A549 (cell line): ENCODE results near the gene TMEM260. TPM values are rescaled to one million over a fixed set of nuclear protein-coding genes. Genes with fewer than 3 reads are reported as not detected.

ENCODE experiments used
- ATAC-seq, 2 experiments: fragments of 200-7000 bp in 1 of 2; fragments of >200 bp in 1 of 2; cut with Nextera tagmentation in 1 of 2; cut with Tn5 transposase in 1 of 2; 3 replicates each; pipeline versions ENCODE4 v1.8.0 to v1.9.1; 2018 to 2020; ENCODE audit warnings: mild to moderate bottlenecking in 1 of 2, moderate library complexity in 1 of 2
- CTCF ChIA-PET: fragments of 300-600 bp; sonication (Branson Sonifier 250); formaldehyde crosslinking; extraction: SDS; loops from one replicate; lab custom pipeline; 2021; ENCODE audit warnings: antibody characterized with exemption, inconsistent platforms; lab: Yijun Ruan, JAX
- POLR2A ChIA-PET: fragments of 350-600 bp; formaldehyde crosslinking; extraction: SDS; loops from one replicate; lab custom pipeline; 2021; ENCODE audit warnings: antibody characterized with exemption, inconsistent platforms; lab: Yijun Ruan, JAX
- DNase-seq, 2 experiments: peaks; one replicate each; pipeline versions ENCODE4 v3.0.0 to v3.0.0-alpha.2; 2011 to 2016; ENCODE audit warnings: low read depth in 1 of 2, low spot score in 1 of 2
- FAIRE-seq: peaks from 2 replicates; lab custom pipeline; 2011; peaks lifted over from hg19 to GRCh38; lab: Jason Lieb, UNC
- H3K27ac ChIP-seq, 2 experiments: fragments of >200 bp; sonication (Bioruptor Twin); formaldehyde crosslinking; 3 replicates each; pipeline ENCODE4 v1.5.1; 2016 to 2017
- H3K4me1 ChIP-seq: fragments of >200 bp; sonication (Bioruptor Twin); formaldehyde crosslinking; 3 replicates; pipeline ENCODE4 v1.6.1; 2016
- H3K4me2 ChIP-seq: fragments of >200 bp; sonication (Bioruptor Twin); formaldehyde crosslinking; 3 replicates; pipeline ENCODE4 v1.6.1; 2016
- H3K4me3 ChIP-seq: fragments of >200 bp; sonication (Bioruptor Twin); formaldehyde crosslinking; 3 replicates; pipeline ENCODE4 v1.5.1; 2016
- H3K9me3 ChIP-seq: fragments of >200 bp; sonication (Bioruptor Twin); formaldehyde crosslinking; 3 replicates; pipeline ENCODE4 v1.6.1; 2016
- ATOH8 ChIP-seq: fragments of 250-450 bp; sonication (Bioruptor Pico); IDR thresholded peaks from 2 replicates; pipeline ENCODE4 v1.5.0; 2020; ENCODE audit warnings: low read depth, mild to moderate bottlenecking, moderate library complexity
- CBX2 ChIP-seq: fragments of 200-600 bp; sonication (generic); IDR thresholded peaks from 2 replicates; pipeline ENCODE4 v1.6.1; 2016; ENCODE audit warnings: low read depth, mild to moderate bottlenecking, borderline replicate concordance
- CHD4 ChIP-seq: fragments of 200-600 bp; sonication (generic); IDR thresholded peaks from 2 replicates; pipeline ENCODE4 v1.6.1; 2016; ENCODE audit warnings: antibody characterized with exemption, mild to moderate bottlenecking, borderline replicate concordance
- EP300 ChIP-seq, 2 experiments: fragments of >200 bp; sonication (Bioruptor Twin); formaldehyde crosslinking; IDR thresholded peaks; 2 replicates in 1 of 2; 3 replicates in 1 of 2; pipeline ENCODE4 v1.6.1; 2016 to 2017
- GATA3 ChIP-seq: IDR thresholded peaks from 2 replicates; pipeline ENCODE4 v1.6.1; 2012; ENCODE audit warnings: borderline replicate concordance
- HOXB13 ChIP-seq: fragments of 250-450 bp; sonication (Bioruptor Pico); IDR thresholded peaks from 2 replicates; pipeline ENCODE4 v1.5.0; 2020; ENCODE audit warnings: low read depth, mild to moderate bottlenecking, moderate library complexity
- JUNB ChIP-seq: fragments of >200 bp; sonication (Bioruptor Twin); formaldehyde crosslinking; IDR thresholded peaks from 2 replicates; pipeline ENCODE4 v1.6.1; 2016
- KDM5A ChIP-seq: fragments of 200-600 bp; sonication (generic); IDR thresholded peaks from 2 replicates; pipeline ENCODE4 v1.6.1; 2016; ENCODE audit warnings: antibody characterized with exemption, mild to moderate bottlenecking
- MAFK ChIP-seq: fragments of 450-650 bp; IDR thresholded peaks from 2 replicates; pipeline ENCODE4 v1.6.1; 2014; ENCODE audit not compliant: partially characterized antibody
- MAX ChIP-seq: IDR thresholded peaks from 2 replicates; pipeline ENCODE4 v1.6.1; 2012
- NFE2L2 ChIP-seq: fragments of 150-350 bp; conservative IDR thresholded peaks from 2 replicates; pipeline ENCODE4 v1.6.1; 2014; ENCODE audit warnings: low read length
- NPAS2 ChIP-seq: fragments of 250-450 bp; sonication (Bioruptor Pico); IDR thresholded peaks from 2 replicates; pipeline ENCODE4 v1.8.0; 2022; ENCODE audit warnings: mild to moderate bottlenecking, moderate library complexity, borderline replicate concordance
- NR3C1 ChIP-seq: fragments of >200 bp; sonication (Bioruptor Twin); formaldehyde crosslinking; IDR thresholded peaks from 3 replicates; pipeline ENCODE4 v1.6.1; 2017
- POLR2A ChIP-seq: IDR thresholded peaks from 2 replicates; pipeline ENCODE4 v1.6.1; 2012; ENCODE audit warnings: mild to moderate bottlenecking, low read length
- RCOR1 ChIP-seq: fragments of 150-350 bp; IDR thresholded peaks from 2 replicates; pipeline ENCODE4 v1.6.1; 2014; ENCODE audit warnings: antibody characterized with exemption, low read length, low read depth
- RFX5 ChIP-seq: fragments of 450-650 bp; IDR thresholded peaks from 2 replicates; pipeline ENCODE4 v1.7.1; 2014; ENCODE audit warnings: antibody characterized with exemption, mild to moderate bottlenecking, moderate library complexity
- SMC3 ChIP-seq: fragments of >200 bp; sonication (Bioruptor Twin); formaldehyde crosslinking; IDR thresholded peaks from 3 replicates; pipeline ENCODE4 v1.6.1; 2018; ENCODE audit warnings: inconsistent platforms
- TFCP2L1 ChIP-seq: fragments of 250-450 bp; sonication (Bioruptor Pico); IDR thresholded peaks from 2 replicates; pipeline ENCODE4 v1.5.0; 2021; ENCODE audit warnings: mild to moderate bottlenecking
- WGBS: methylation state at CpG from one replicate; pipeline ENCODE4 v1.1.6; 2017; ENCODE audit errors: missing lambda C conversion rate; 5-methylcytosine and 5-hydroxymethylcytosine counted together
- polyA plus RNA-seq, 4 experiments: library from polyadenylated mRNA; depleted of rRNA in 3 of 4; stranded (reverse); fragments of >200 nt; fragmentation: RNase III in 1 of 4; extraction: RNeasy Plus Mini Kit Qiagen cat#74134 plus additional on column Dnase treatment in 1 of 4; gene quantifications; 2 replicates in 3 of 4; 3 replicates in 1 of 4; pipeline ENCODE4 v1.2.3, GENCODE V29; 2011 to 2017
- TF ChIP-seq, protein P1 (sequence below): IDR thresholded peaks from 2 replicates; pipeline ENCODE4 v1.6.1; 2012; ENCODE audit warnings: low read depth, borderline replicate concordance
- TF ChIP-seq, protein P2 (sequence below): fragments of 200-600 bp; sonication (generic); IDR thresholded peaks from 2 replicates; pipeline ENCODE4 v1.6.1; 2016; ENCODE audit warnings: antibody characterized with exemption, mild to moderate bottlenecking, moderate library complexity
- TF ChIP-seq, protein P3 (sequence below): fragments of 150-350 bp; IDR thresholded peaks from 2 replicates; pipeline ENCODE4 v1.6.1; 2014; ENCODE audit warnings: low read depth, mild to moderate bottlenecking, low read length

Gene TMEM260
- polyA plus RNA-seq, 2 of the 4 experiments (the other 2 are of a cell fraction), result 6.1 to 17.6 TPM

GRCh38 chr14:56549721-56550120 is 29.9 kb upstream of the TMEM260 start:
- TF ChIP-seq, protein P1, sequence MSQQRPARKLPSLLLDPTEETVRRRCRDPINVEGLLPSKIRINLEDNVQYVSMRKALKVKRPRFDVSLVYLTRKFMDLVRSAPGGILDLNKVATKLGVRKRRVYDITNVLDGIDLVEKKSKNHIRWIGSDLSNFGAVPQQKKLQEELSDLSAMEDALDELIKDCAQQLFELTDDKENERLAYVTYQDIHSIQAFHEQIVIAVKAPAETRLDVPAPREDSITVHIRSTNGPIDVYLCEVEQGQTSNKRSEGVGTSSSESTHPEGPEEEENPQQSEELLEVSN, result no peak
- TF ChIP-seq JUNB (no peak), NR3C1 (no peak), CBX2 (no peak)
- TF ChIP-seq, all 56 proteins: peak for 0
- ChIA-PET CTCF (interaction anchor here (1.0 to 1.3 kb wide), 2 partner anchors 59 to 62 kb away, joined by 3 read pairs; no protein-coding TSS in a partner anchor), POLR2A (no interaction called here)
- ATAC-seq, result no peak
- no peak for FAIRE-seq
- 6% methylated on average over 2 of the region's 2 CpGs for WGBS
- Histone ChIP-seq H3K4me2 (no peak overlapping the region), H3K9me3 (no peaks in the 10 kb centered on the region), H3K4me1 (no peaks in the 10 kb centered on the region), H3K4me3 (no peak overlapping the region), H3K27ac (no peak overlapping the region)
- DNase-seq, result no peak

- Histone ChIP-seq H3K4me3 (no peak overlapping the region), H3K4me1 (0 out of 3 replicates have a peak, but pooled peaks cover 2% of the 10 kb centered on the region), H3K4me2 (no peak overlapping the region), H3K9me3 (no peaks in the 10 kb centered on the region), H3K27ac (no peak overlapping the region)
- FAIRE-seq (no peak), DNase-seq (no peak), ATAC-seq (no peak)
- POLR2A ChIA-PET, result no interaction called here
- 6% methylated on average over 4 of the region's 4 CpGs for WGBS
- CTCF ChIA-PET, result interaction anchor here (1.1 to 1.6 kb wide), 2 partner anchors 9 to 48 kb away, joined by 3 to 4 read pairs; no protein-coding TSS in a partner anchor
- no peak for TF ChIP-seq RFX5
- no peak for TF ChIP-seq SMC3
- TF ChIP-seq CHD4, result no peak
- TF ChIP-seq RCOR1, result no peak
- TF ChIP-seq MAFK, result no peak
- TF ChIP-seq GATA3, result no peak
- TF ChIP-seq, protein P2, sequence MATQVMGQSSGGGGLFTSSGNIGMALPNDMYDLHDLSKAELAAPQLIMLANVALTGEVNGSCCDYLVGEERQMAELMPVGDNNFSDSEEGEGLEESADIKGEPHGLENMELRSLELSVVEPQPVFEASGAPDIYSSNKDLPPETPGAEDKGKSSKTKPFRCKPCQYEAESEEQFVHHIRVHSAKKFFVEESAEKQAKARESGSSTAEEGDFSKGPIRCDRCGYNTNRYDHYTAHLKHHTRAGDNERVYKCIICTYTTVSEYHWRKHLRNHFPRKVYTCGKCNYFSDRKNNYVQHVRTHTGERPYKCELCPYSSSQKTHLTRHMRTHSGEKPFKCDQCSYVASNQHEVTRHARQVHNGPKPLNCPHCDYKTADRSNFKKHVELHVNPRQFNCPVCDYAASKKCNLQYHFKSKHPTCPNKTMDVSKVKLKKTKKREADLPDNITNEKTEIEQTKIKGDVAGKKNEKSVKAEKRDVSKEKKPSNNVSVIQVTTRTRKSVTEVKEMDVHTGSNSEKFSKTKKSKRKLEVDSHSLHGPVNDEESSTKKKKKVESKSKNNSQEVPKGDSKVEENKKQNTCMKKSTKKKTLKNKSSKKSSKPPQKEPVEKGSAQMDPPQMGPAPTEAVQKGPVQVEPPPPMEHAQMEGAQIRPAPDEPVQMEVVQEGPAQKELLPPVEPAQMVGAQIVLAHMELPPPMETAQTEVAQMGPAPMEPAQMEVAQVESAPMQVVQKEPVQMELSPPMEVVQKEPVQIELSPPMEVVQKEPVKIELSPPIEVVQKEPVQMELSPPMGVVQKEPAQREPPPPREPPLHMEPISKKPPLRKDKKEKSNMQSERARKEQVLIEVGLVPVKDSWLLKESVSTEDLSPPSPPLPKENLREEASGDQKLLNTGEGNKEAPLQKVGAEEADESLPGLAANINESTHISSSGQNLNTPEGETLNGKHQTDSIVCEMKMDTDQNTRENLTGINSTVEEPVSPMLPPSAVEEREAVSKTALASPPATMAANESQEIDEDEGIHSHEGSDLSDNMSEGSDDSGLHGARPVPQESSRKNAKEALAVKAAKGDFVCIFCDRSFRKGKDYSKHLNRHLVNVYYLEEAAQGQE, result no peak
- no peak for TF ChIP-seq MAX
- TF ChIP-seq NPAS2 (CRISPR knock-in tag), result no peak
- TF ChIP-seq, protein P3, sequence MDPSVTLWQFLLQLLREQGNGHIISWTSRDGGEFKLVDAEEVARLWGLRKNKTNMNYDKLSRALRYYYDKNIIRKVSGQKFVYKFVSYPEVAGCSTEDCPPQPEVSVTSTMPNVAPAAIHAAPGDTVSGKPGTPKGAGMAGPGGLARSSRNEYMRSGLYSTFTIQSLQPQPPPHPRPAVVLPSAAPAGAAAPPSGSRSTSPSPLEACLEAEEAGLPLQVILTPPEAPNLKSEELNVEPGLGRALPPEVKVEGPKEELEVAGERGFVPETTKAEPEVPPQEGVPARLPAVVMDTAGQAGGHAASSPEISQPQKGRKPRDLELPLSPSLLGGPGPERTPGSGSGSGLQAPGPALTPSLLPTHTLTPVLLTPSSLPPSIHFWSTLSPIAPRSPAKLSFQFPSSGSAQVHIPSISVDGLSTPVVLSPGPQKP, result no peak
- no peak for TF ChIP-seq NR3C1
- no peak for TF ChIP-seq EP300 (IDR thresholded peaks at IDR 0.05)
- no peak for TF ChIP-seq HOXB13 (CRISPR knock-in tag)
- no peak for TF ChIP-seq TFCP2L1 (CRISPR knock-in tag)
- no peak for TF ChIP-seq NFE2L2
- TF ChIP-seq JUNB, result no peak
- TF ChIP-seq POLR2A, result no peak
- no peak for TF ChIP-seq KDM5A
- TF ChIP-seq ATOH8 (CRISPR knock-in tag), result no peak
- TF ChIP-seq, all 56 proteins: peak for 0
Observed at GRCh38 chr14:56552615-56553014, 27.0 kb upstream of the TMEM260 start.
